T-helper 22 cell (primary cell): ENCODE measurements around the gene CTSW.
A peak's percentile ranks its signal among the peaks of the same experiment; 100 is the strongest.

Source experiments
- DNase-seq: peaks from one replicate; pipeline ENCODE4 v3.0.0-alpha.2; 2020; ENCODE audit warnings: low read depth

Gene CTSW

GRCh38 chr11:65903068-65903481 is 23.4 kb downstream of the CTSW start:
- DNase-seq, result no peak

- no peak for DNase-seq
Observed at GRCh38 chr11:65903715-65904114, 24.1 kb downstream of the CTSW start.

- DNase-seq, result no peak
Observed at GRCh38 chr11:65906602-65907001, 27.0 kb downstream of the CTSW start.

GRCh38 chr11:65907878-65908277 is 28.2 kb downstream of the CTSW start:
- DNase-seq, result no peak

GRCh38 chr11:65911682-65912568 is 32.3 kb downstream of the CTSW start:
- DNase-seq, result no peak

GRCh38 chr11:65912845-65913244 is 33.2 kb downstream of the CTSW start:
- no peak for DNase-seq

GRCh38 chr11:65915101-65915820 is 35.6 kb downstream of the CTSW start:
- no peak for DNase-seq

GRCh38 chr11:65915821-65916251 is 36.2 kb downstream of the CTSW start:
- DNase-seq, result no peak

GRCh38 chr11:65916391-65916790 is 36.8 kb downstream of the CTSW start:
- DNase-seq, result no peak

- no peak for DNase-seq
Observed at GRCh38 chr11:65917077-65917433, 37.4 kb downstream of the CTSW start.

- no peak for DNase-seq
Observed at GRCh38 chr11:65917434-65918210, 38.0 kb downstream of the CTSW start.

GRCh38 chr11:65918211-65919140 is 38.8 kb downstream of the CTSW start, which contains the start of gene C11orf68:
C11orf68 (minus strand) TSS chr11:65919062; CDS start chr11:65919031, 31 bp downstream.
- no peak for DNase-seq

- peak; percentile 99 for DNase-seq
Observed at GRCh38 chr11:65919141-65919572, 39.5 kb downstream of the CTSW start, which contains the start of gene DRAP1. DRAP1 (plus strand) TSS chr11:65919426; CDS start chr11:65919502, 76 bp downstream.

- peak; percentile 64 for DNase-seq
Observed at GRCh38 chr11:65919573-65920371, 40.1 kb downstream of the CTSW start.

- DNase-seq, result no peak
Observed at GRCh38 chr11:65920372-65920802, 40.8 kb downstream of the CTSW start.

GRCh38 chr11:65921033-65921555 is 41.5 kb downstream of the CTSW start:
- DNase-seq, result no peak

- DNase-seq, result no peak
Observed at GRCh38 chr11:65921876-65922275, 42.2 kb downstream of the CTSW start.

- DNase-seq, result no peak
Observed at GRCh38 chr11:65922565-65922964, 42.9 kb downstream of the CTSW start.

- DNase-seq, result no peak
Observed at GRCh38 chr11:65925397-65925796, 45.8 kb downstream of the CTSW start.

GRCh38 chr11:65927904-65928397 is 48.3 kb downstream of the CTSW start:
- peak; percentile 55 for DNase-seq
